Left cardiac atrium (tissue), 4 donors: ENCODE results near the gene TUBB1. TPM values are rescaled to one million over a fixed set of nuclear protein-coding genes. Genes with fewer than 3 reads are reported as not detected.

Experiments
- ATAC-seq, 2 donors: fragments of 200-7000 bp; cut with Tn5 transposase; one replicate each; pipeline ENCODE4 v1.9.1; 2020; ENCODE audit warnings: mild to moderate bottlenecking in 2 of 2, moderate library complexity in 2 of 2
- DNase-seq: peaks from one replicate; pipeline ENCODE4 v3.0.0-alpha.2; 2020
- intact Hi-C, 2 donors: fragments of 100-400 bp; cut with DNase I; formaldehyde crosslinking; loops; one replicate each; pipeline versions ENCODE4 v1.14.1 to v1.15.1; 2022 to 2023
- total RNA-seq, 2 donors: library from RNA; stranded (reverse); fragmentation: NEBNext Ultra II Directional; extraction: Animal tissue kit (Norgen Biotek cat#: 25700); gene quantifications; one replicate each; pipeline ENCODE4 v1.2.1, GENCODE V29; 2021
- donor health status: DM: no; HTN: yes; CAD: no.
- donor health status: DM: no; HTN: yes; CAD: no; lungs with severe emphysema.
- donor health status: DM: yes; HTN: yes; CAD: no.
- donor health status: Dilated cardiomyopathy.

The TUBB1 gene
- total RNA-seq, 2 donors from 2014 or later = 0.15 to 0.37 TPM

- ATAC-seq = peak; percentile 29 to 31
- intact Hi-C loops = loop anchor here (2.0 to 10.0 kb wide), 3 partner anchors 44 to 92 kb away; no protein-coding TSS in a partner anchor
- no peak for DNase-seq
These were observed 32.2 kb upstream of the TUBB1 start for GRCh38 chr20:58986968-58987517.

GRCh38 chr20:58987790-58988564 lies 31.3 kb upstream of the TUBB1 start:
- ATAC-seq (no peak), DNase-seq (no peak)
- intact Hi-C loops = loop anchor here (2.0 to 10.0 kb wide), 3 partner anchors 43 to 93 kb away; no protein-coding TSS in a partner anchor

- DNase-seq (no peak), ATAC-seq (no peak)
- intact Hi-C loops = loop anchor here (5.0 to 10.0 kb wide), 2 partner anchors 91 to 94 kb away; no protein-coding TSS in a partner anchor
These were observed 30.7 kb upstream of the TUBB1 start for GRCh38 chr20:58988565-58988882.

GRCh38 chr20:58989196-58989595 lies 30.0 kb upstream of the TUBB1 start:
- DNase-seq (no peak), ATAC-seq (no peak)
- intact Hi-C loops = loop anchor here (5.0 to 10.0 kb wide), 2 partner anchors 92 to 94 kb away; no protein-coding TSS in a partner anchor

- intact Hi-C loops = no loop called here
- DNase-seq (no peak), ATAC-seq (no peak)
These were observed 28.4 kb upstream of the TUBB1 start for GRCh38 chr20:58990651-58991445.

GRCh38 chr20:58991715-58992114 lies 27.5 kb upstream of the TUBB1 start:
- intact Hi-C loops = no loop called here
- no peak for ATAC-seq
- DNase-seq = no peak

GRCh38 chr20:58992911-58993310 lies 26.3 kb upstream of the TUBB1 start:
- intact Hi-C loops = no loop called here
- peak in 1 of 2 donors; percentile 6 for ATAC-seq
- DNase-seq = no peak

- intact Hi-C loops = no loop called here
These were observed 25.6 kb upstream of the TUBB1 start for GRCh38 chr20:58993332-58994248.

GRCh38 chr20:58994390-58995159 lies 24.7 kb upstream of the TUBB1 start:
- intact Hi-C loops = no loop called here
- no peak for DNase-seq
- no peak for ATAC-seq

More at GRCh38 chr20:58993332-58994248, 25.6 kb upstream of the TUBB1 start:
- peak in 1 of 2 donors; percentile 3 for ATAC-seq
- no peak for DNase-seq

- ATAC-seq = no peak
- intact Hi-C loops = no loop called here
- no peak for DNase-seq
These were observed 23.6 kb upstream of the TUBB1 start for GRCh38 chr20:58995461-58996225.

- DNase-seq (no peak), ATAC-seq (no peak)
- intact Hi-C loops = no loop called here
These were observed 23.0 kb upstream of the TUBB1 start for GRCh38 chr20:58996226-58996611.

GRCh38 chr20:58997141-58997770 lies 22.0 kb upstream of the TUBB1 start:
- no peak for ATAC-seq
- no peak for DNase-seq
- intact Hi-C loops = no loop called here

GRCh38 chr20:58998656-58999055 lies 20.6 kb upstream of the TUBB1 start:
- ATAC-seq (no peak), DNase-seq (no peak)
- intact Hi-C loops = no loop called here

- ATAC-seq (no peak), DNase-seq (no peak)
- intact Hi-C loops = no loop called here
These were observed 18.9 kb upstream of the TUBB1 start for GRCh38 chr20:59000326-59000725.

GRCh38 chr20:59001068-59001448 lies 18.2 kb upstream of the TUBB1 start:
- DNase-seq = no peak
- ATAC-seq = no peak
- intact Hi-C loops = no loop called here

GRCh38 chr20:59001449-59002171 lies 17.6 kb upstream of the TUBB1 start:
- DNase-seq (no peak), ATAC-seq (no peak)
- intact Hi-C loops = no loop called here

- intact Hi-C loops = no loop called here
- no peak for DNase-seq
These were observed 16.8 kb upstream of the TUBB1 start for GRCh38 chr20:59002388-59002787.

More at GRCh38 chr20:59002388-59002787, 16.8 kb upstream of the TUBB1 start:
- no peak for ATAC-seq
